GM10248 (cell line): ENCODE results near the gene TCFL5.

Source experiments
- CTCF ChIA-PET: fragments of 300-600 bp; sonication (Branson Sonifier 250); formaldehyde crosslinking; extraction: SDS; loops from one replicate; lab custom pipeline; 2021; ENCODE audit warnings: antibody characterized with exemption; lab: Yijun Ruan, JAX
- POLR2A ChIA-PET: fragments of 350-650 bp; sonication (Branson Sonifier 250); formaldehyde crosslinking; extraction: SDS; loops from one replicate; lab custom pipeline; 2020; ENCODE audit warnings: antibody characterized with exemption; lab: Yijun Ruan, JAX
- DNase-seq: peaks from one replicate; pipeline ENCODE4 v3.0.0; 2012; ENCODE audit errors: extremely low spot score
- TF ChIP-seq, protein P1 (sequence below): IDR thresholded peaks from 2 replicates; pipeline ENCODE4 v1.5.1; 2012; ENCODE audit warnings: mild to moderate bottlenecking, low read depth; ENCODE audit errors: extremely low read depth, missing control alignments, control extremely low read depth

Gene TCFL5

DNA sequence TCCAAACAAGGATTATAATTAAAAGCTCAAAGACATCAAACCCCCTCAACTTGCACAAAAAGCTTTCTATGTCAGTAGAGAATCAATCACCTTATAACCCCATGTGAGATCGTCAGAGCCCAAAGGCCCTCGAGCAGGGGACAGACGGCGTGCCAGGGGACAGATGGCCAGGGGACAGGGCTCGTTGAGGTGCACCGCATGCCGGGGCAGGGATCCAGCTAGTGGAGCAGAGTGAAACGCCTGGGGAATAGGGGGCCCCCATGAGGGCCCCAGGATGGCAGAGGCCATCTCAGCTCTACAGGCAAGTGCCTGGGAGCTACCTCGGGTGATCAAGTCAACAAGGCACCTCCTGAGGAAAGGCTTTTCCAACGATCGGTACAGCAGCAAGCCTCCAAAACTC is 36.0 kb upstream of the TCFL5 start:
- POLR2A ChIA-PET: no interaction called here

DNA sequence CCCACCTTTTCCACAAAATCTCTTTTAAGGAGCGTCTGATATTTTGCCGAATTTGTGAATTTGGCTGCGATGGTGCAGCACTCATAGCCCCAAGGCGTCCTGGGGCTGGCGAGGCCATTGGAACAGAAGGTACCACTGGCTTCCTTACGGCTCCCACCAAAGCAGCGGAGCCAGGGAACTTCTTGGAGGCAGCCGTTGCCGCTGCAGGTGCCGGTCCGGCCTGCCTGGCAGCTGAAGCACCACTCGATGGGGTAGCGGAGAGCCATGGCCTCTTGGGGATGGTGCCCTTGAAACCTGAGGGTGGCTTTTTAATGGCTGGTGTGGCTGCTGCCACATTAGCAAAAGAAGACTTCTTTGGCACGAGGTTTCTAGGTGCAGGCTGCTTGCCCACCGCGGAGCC is 34.9 kb upstream of the TCFL5 start:
- CTCF ChIA-PET: interaction anchor here (1.0 to 10.0 kb wide), 2 partner anchors 20 to 32 kb away, joined by 3 to 153 read pairs; no protein-coding TSS in a partner anchor
- no peak for DNase-seq
- TF ChIP-seq, protein P1, sequence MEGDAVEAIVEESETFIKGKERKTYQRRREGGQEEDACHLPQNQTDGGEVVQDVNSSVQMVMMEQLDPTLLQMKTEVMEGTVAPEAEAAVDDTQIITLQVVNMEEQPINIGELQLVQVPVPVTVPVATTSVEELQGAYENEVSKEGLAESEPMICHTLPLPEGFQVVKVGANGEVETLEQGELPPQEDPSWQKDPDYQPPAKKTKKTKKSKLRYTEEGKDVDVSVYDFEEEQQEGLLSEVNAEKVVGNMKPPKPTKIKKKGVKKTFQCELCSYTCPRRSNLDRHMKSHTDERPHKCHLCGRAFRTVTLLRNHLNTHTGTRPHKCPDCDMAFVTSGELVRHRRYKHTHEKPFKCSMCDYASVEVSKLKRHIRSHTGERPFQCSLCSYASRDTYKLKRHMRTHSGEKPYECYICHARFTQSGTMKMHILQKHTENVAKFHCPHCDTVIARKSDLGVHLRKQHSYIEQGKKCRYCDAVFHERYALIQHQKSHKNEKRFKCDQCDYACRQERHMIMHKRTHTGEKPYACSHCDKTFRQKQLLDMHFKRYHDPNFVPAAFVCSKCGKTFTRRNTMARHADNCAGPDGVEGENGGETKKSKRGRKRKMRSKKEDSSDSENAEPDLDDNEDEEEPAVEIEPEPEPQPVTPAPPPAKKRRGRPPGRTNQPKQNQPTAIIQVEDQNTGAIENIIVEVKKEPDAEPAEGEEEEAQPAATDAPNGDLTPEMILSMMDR: no peak
- POLR2A ChIA-PET: no interaction called here

More for the DNA sequence above, 36.0 kb upstream of the TCFL5 start:
- TF ChIP-seq, protein P1: no peak
- no peak for DNase-seq
- CTCF ChIA-PET: interaction anchor here (1.0 to 10.0 kb wide), 7 partner anchors 8 to 112 kb away, joined by 3 to 153 read pairs (median 19); no protein-coding TSS in a partner anchor

DNA sequence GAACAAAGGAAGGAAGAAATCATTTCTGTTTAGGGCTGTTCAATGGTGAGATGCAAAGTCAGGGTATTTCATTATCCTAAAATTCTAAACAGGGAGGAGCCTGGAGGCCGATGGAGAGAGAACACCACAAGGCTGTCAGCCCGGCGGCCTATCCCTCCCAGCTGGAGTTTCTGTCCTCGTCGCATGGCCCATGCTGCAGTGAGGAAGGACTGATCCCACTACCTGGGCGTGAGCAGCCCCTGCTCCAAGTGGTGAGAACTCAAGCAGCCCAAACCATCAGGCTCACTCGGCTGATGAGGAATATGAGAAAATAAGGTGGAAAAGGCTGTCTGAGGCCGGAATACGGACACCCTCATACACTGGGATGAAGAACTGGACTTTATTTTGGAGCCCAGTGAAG is 33.9 kb upstream of the TCFL5 start:
- ChIA-PET CTCF (interaction anchor here (1.8 to 2.1 kb wide), 2 partner anchors 12 to 113 kb away, joined by 6 to 7 read pairs; no protein-coding TSS in a partner anchor), POLR2A (no interaction called here)
- no peak for DNase-seq
- TF ChIP-seq, protein P1: no peak

DNA sequence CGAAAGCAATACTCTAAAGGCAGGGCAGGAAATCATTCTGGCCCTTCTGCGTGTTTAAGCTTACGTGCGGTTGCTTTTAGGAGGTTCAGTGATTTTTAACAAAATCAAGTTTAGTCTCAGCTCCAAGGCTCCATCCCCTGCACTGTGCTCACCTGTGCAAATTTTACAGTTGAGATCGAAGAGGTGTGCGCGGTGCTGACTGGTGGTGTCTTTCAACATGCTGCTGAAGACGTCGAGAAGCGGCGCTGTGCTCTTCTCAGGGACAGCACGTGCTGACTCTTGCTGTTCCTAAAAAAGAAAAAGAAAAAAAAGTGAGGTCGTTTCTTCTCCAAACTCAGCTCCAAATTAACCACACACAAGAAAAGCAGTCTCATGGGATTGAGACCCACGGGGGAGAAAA is 32.6 kb upstream of the TCFL5 start:
- POLR2A ChIA-PET: no interaction called here

GRCh38 chr20:62893700-62894099 is 32.1 kb upstream of the TCFL5 start:
- DNase-seq: no peak
- ChIA-PET CTCF (interaction anchor here (1.0 to 2.1 kb wide), 6 partner anchors 14 to 115 kb away, joined by 3 to 7 read pairs (median 5); no protein-coding TSS in a partner anchor), POLR2A (no interaction called here)
- TF ChIP-seq, protein P1: no peak

More for the DNA sequence above, 32.6 kb upstream of the TCFL5 start:
- CTCF ChIA-PET: interaction anchor here (1.4 to 2.1 kb wide), 5 partner anchors 13 to 115 kb away, joined by 3 to 7 read pairs (median 5); no protein-coding TSS in a partner anchor
- TF ChIP-seq, protein P1: no peak
- DNase-seq: no peak

DNA sequence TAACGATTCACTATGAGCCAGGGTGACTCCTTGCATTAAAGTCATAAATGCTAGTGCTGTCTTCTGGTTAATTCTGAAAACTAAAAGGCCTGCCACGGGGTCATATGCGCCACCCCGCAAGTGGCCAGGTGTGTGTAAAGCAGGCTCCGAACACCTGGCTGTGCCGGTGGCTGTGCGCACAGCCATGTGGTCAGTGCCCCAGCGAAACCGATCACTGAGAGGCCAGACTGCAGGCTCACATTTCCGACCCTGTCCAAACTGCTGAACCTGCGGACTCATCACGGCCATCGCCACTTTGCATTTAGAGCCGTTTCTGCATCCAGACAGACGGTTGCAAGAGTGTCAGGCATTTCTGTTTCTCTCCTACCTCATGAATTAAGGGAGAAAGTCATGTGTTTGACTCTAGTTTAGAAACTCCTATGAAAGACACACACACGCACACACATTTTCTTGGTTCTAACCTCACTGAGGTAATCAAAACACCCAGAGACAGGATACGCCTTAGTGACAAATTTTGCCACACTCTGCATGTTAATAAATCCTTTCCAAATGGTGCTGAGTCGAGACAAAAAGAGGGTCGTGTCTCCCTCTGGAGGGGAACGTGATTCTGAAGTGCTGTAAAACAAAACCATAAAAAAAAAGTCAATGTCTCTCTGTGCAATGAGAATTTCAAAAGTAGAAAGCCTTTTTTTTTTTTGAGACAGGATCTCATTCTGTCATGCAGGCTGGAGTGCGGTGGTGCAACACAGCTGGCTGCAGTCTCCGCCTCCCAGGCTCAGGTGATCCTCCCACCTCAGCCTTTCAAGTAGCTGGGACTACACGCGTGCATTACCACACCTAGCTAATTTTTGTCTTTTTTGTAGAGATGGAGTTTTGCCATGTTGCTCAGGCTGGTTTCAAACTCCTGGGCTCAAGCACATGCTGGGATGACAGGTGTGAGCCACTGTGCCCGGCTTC is 31.0 kb upstream of the TCFL5 start:
- CTCF ChIA-PET: interaction anchor here (1.0 to 6.3 kb wide), 2 partner anchors 8 to 21 kb away, joined by 3 to 66 read pairs; no protein-coding TSS in a partner anchor
- POLR2A ChIA-PET: no interaction called here
- DNase-seq: no peak
- TF ChIP-seq, protein P1: no peak
